HCT116 (cell line): Measurements from ENCODE around the gene LRRC32. TPM values are rescaled to one million over a fixed set of nuclear protein-coding genes. Genes with fewer than 3 reads are reported as not detected.

ENCODE experiments used
- ATAC-seq: fragments of 200-7000 bp; cut with Tn5 transposase; 2 replicates; pipeline ENCODE4 v1.9.1; 2020; ENCODE audit warnings: mild to moderate bottlenecking, moderate library complexity
- BruUV-seq: library from RNA; stranded (reverse); fragments of 400-500 nt; replicated peaks from 2 replicates; lab custom pipeline; 2021; lab: Mats Ljungman, UMichigan
- CTCF ChIA-PET: fragments of 300-600 bp; sonication (Branson Sonifier 250); formaldehyde crosslinking; loops from one replicate; lab custom pipeline; 2021; ENCODE audit warnings: antibody characterized with exemption; lab: Charles Lee
- POLR2A ChIA-PET: fragments of 300-600, 350-600 bp; sonication (Branson Sonifier 250); formaldehyde crosslinking; loops from one replicate; lab custom pipeline; 2021; ENCODE audit warnings: antibody characterized with exemption; lab: Charles Lee
- RAD21 ChIA-PET, 2 experiments: fragments of 300-600 bp; sonication (Branson Sonifier 250); formaldehyde crosslinking; loops; one replicate each; lab custom pipeline; 2023; ENCODE audit warnings: low total read pairs in 2 of 2; ENCODE audit not compliant: uncharacterized antibody in 2 of 2, unreplicated experiment in 2 of 2, low non-redundant PET in 1 of 2; lab: Charles Lee
- DNase-seq: peaks from one replicate; pipeline ENCODE4 v3.0.0-alpha.2; 2010; ENCODE audit warnings: low read depth, low spot score
- H2AFZ ChIP-seq: fragments of 200-600 bp; shearing (Covaris generic), sonication (generic); 2 replicates; pipeline ENCODE4 v1.6.1; 2017; ENCODE audit warnings: low read depth, mixed run types, mixed read lengths, antibody characterized with exemption, low read length; ENCODE audit not compliant: poor library complexity, severe bottlenecking
- H3K27ac ChIP-seq: 2 replicates; pipeline ENCODE4 v1.5.1; 2012; ENCODE audit warnings: low read depth, low read length
- H3K27me3 ChIP-seq: fragments of 200-600 bp; sonication (generic); 2 replicates; pipeline ENCODE4 v1.6.1; 2016; ENCODE audit warnings: mixed run types, low read length, mixed read lengths; ENCODE audit not compliant: insufficient read depth
- H3K36me3 ChIP-seq, 2 experiments: fragments of 200-500 bp in 1 of 2; fragments of 200-600 bp in 1 of 2; sonication (Bioruptor generic) in 1 of 2; sonication (generic) in 1 of 2; 2 replicates each; pipeline versions ENCODE4 v1.5.1 to v1.6.1; 2014 to 2016; ENCODE audit warnings: low read length in 2 of 2, inconsistent platforms in 1 of 2, mixed read lengths in 1 of 2, mixed run types in 1 of 2; ENCODE audit not compliant: insufficient read depth in 2 of 2, control insufficient read depth in 1 of 2
- H3K4me1 ChIP-seq, 2 experiments: fragments of 200-600 bp in 1 of 2; sonication (generic) in 1 of 2; 2 replicates each; pipeline versions ENCODE4 v1.5.1 to v1.6.1; 2012 to 2017; ENCODE audit warnings: low read length in 2 of 2, inconsistent platforms in 1 of 2, mild to moderate bottlenecking in 1 of 2, mixed read lengths in 1 of 2, mixed run types in 1 of 2, moderate library complexity in 1 of 2; ENCODE audit not compliant: insufficient read depth in 2 of 2, control insufficient read depth in 1 of 2
- H3K4me2 ChIP-seq: fragments of 200-600 bp; sonication (generic); 2 replicates; pipeline ENCODE4 v1.6.1; 2017; ENCODE audit warnings: mixed run types, low read length, mixed read lengths
- H3K4me3 ChIP-seq, 2 experiments: fragments of 200-600 bp in 1 of 2; sonication (generic) in 1 of 2; replicated peaks in 1 of 2; 2 replicates each; pipeline ENCODE4 v1.5.1; 2011 to 2016; ENCODE audit warnings: low read length in 2 of 2, control low read depth in 1 of 2, low read depth in 1 of 2, mild to moderate bottlenecking in 1 of 2, mixed read lengths in 1 of 2, mixed run types in 1 of 2
- H3K79me2 ChIP-seq: fragments of 200-600 bp; sonication (generic); 2 replicates; pipeline ENCODE4 v1.6.1; 2017; ENCODE audit warnings: mild to moderate bottlenecking, mixed run types, low read length, moderate library complexity, mixed read lengths; ENCODE audit not compliant: insufficient read depth
- H3K9ac ChIP-seq: fragments of 200-600 bp; sonication (generic); 2 replicates; pipeline ENCODE4 v1.6.1; 2016; ENCODE audit warnings: low read length, mixed read lengths
- H3K9me2 ChIP-seq: fragments of 200-600 bp; sonication (generic), shearing (Covaris generic); 2 replicates; pipeline ENCODE4 v1.6.1; 2017; ENCODE audit warnings: mixed run types, mild to moderate bottlenecking, moderate library complexity; ENCODE audit not compliant: insufficient read depth
- H3K9me3 ChIP-seq, 2 experiments: fragments of 200-500 bp in 1 of 2; fragments of 200-600 bp in 1 of 2; sonication (Bioruptor generic) in 1 of 2; sonication (generic) in 1 of 2; 2 replicates each; pipeline ENCODE4 v1.6.1; 2014 to 2017; ENCODE audit warnings: low read length in 2 of 2, mixed read lengths in 2 of 2, inconsistent platforms in 1 of 2, low read depth in 1 of 2, mild to moderate bottlenecking in 1 of 2, mixed run types in 1 of 2, moderate library complexity in 1 of 2; ENCODE audit not compliant: control insufficient read depth in 1 of 2, insufficient read depth in 1 of 2
- H4K20me1 ChIP-seq: fragments of 200-600 bp; sonication (generic), shearing (Covaris generic); 2 replicates; pipeline ENCODE4 v1.6.1; 2017; ENCODE audit warnings: mixed run types, mild to moderate bottlenecking, moderate library complexity; ENCODE audit not compliant: insufficient read depth
- CEBPB ChIP-seq: IDR thresholded peaks from 2 replicates; pipeline ENCODE4 v1.6.1; 2012; ENCODE audit warnings: low read depth
- CTCF ChIP-seq, 3 experiments: fragments of 200-600 bp in 1 of 3; sonication (generic) in 1 of 3; IDR thresholded peaks in 2 of 3; conservative IDR thresholded peaks in 1 of 3; 2 replicates each; pipeline ENCODE4 v1.5.1; 2012 to 2017; ENCODE audit warnings: low read depth in 2 of 3, low read length in 2 of 3, antibody characterized with exemption in 1 of 3, borderline replicate concordance in 1 of 3, control low read depth in 1 of 3, mild to moderate bottlenecking in 1 of 3, mixed read lengths in 1 of 3, mixed run types in 1 of 3, moderate library complexity in 1 of 3; ENCODE audit not compliant: insufficient read depth in 1 of 3
- EZH2 ChIP-seq: fragments of 200-600 bp; sonication (generic); IDR thresholded peaks from 2 replicates; pipeline ENCODE4 v1.6.1; 2017; ENCODE audit warnings: antibody characterized with exemption, mixed run types
- JUND ChIP-seq: IDR thresholded peaks from 2 replicates; pipeline ENCODE4 v1.6.1; 2012
- POLR2AphosphoS5 ChIP-seq: IDR thresholded peaks from 2 replicates; pipeline ENCODE4 v1.6.1; 2011; ENCODE audit warnings: mild to moderate bottlenecking, low read depth, low read length, moderate library complexity
- RAD21 ChIP-seq: IDR thresholded peaks from 2 replicates; pipeline ENCODE4 v1.6.1; 2012; ENCODE audit warnings: low read depth, mild to moderate bottlenecking
- SIN3A ChIP-seq: IDR thresholded peaks from 2 replicates; pipeline ENCODE4 v1.6.1; 2012; ENCODE audit warnings: low read depth
- SRF ChIP-seq: IDR thresholded peaks from 2 replicates; pipeline ENCODE4 v1.6.1; 2012; ENCODE audit warnings: low read depth
- TCF7L2 ChIP-seq: IDR thresholded peaks from 2 replicates; pipeline ENCODE4 v1.7.0; 2011; ENCODE audit warnings: borderline replicate concordance, inconsistent platforms; ENCODE audit not compliant: insufficient read depth, insufficient read length; ENCODE audit errors: extremely low read depth
- ZNF274 ChIP-seq: fragments of 200-500 bp; sonication (Bioruptor generic); IDR thresholded peaks from 2 replicates; pipeline ENCODE4 v1.6.1; 2014; ENCODE audit warnings: mild to moderate bottlenecking, low read depth, low read length, inconsistent platforms
- intact Hi-C: fragments of 100-400 bp; cut with micrococcal nuclease; formaldehyde crosslinking; loops from 2 replicates; pipeline ENCODE4 v1.10.0; 2022
- total RNA-seq: library from RNA; stranded (reverse); gene quantifications from one replicate; pipeline ENCODE4 v1.2.1, GENCODE V29; 2021; ENCODE audit not compliant: unreplicated experiment
- TF ChIP-seq, protein P1 (sequence below): IDR thresholded peaks from 2 replicates; pipeline ENCODE4 v1.6.1; 2012

LRRC32 gene
- total RNA-seq, 1 experiment from 2014 or later = 0.54 TPM

DNA sequence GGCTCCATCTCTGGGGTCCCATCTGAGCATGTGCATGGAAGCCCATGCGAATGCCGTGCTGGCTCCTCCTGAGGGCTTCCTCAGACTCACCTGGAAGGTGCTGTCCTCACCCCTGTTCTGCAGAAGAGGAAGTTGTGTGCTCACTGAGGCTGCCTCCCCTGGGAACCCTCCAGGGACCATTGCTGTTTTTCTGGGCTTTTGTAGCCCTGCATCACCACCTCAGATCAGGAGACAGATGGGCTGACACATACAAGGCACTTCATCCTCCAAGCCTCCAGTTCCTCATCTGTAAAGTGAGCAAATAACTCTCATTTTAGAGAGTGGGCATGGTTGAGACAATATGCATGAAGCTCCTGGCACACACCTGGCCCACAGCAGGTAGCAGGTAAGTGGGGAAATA is 12.1 kb upstream of the LRRC32 start:
- Histone ChIP-seq H3K27ac (no peak overlapping the region), H2AFZ (no peak overlapping the region), H3K9me3 (no peaks in the 10 kb centered on the region), H3K4me2 (no peak overlapping the region), H3K36me3 (no peaks in the 10 kb centered on the region), H3K27me3 (no peaks in the 10 kb centered on the region), H3K9me2 (no peaks in the 10 kb centered on the region), H3K4me3 (no peak overlapping the region), H3K79me2 (no peaks in the 10 kb centered on the region), H4K20me1 (no peaks in the 10 kb centered on the region), H3K4me1 (peaks cover 0 to 13% of the 10 kb centered on the region in 2 experiments; a peak in 1 of 4 replicates), H3K9ac (no peak overlapping the region)
- intact Hi-C loops = loop anchor here (5.0 to 10.0 kb wide), 2 partner anchors 85 to 358 kb away; no protein-coding TSS in a partner anchor
- ChIA-PET CTCF (interaction anchor here (1.3 to 1.4 kb wide), 2 partner anchors 12 to 475 kb away, joined by 3 to 7 read pairs; no protein-coding TSS in a partner anchor), RAD21 (no interaction called here), POLR2A (no interaction called here)
- no TSS peak for BruUV-seq
- DNase-seq (no peak), ATAC-seq (no peak)
- no peak for TF ChIP-seq TCF7L2

GRCh38 chr11:76682106-76682505 is 11.6 kb upstream of the LRRC32 start:
- H2AFZ ChIP-seq = no peak overlapping the region
- H4K20me1 ChIP-seq = no peaks in the 10 kb centered on the region
- no peak for TF ChIP-seq JUND
- TF ChIP-seq CEBPB = no peak
- TF ChIP-seq, protein P1, sequence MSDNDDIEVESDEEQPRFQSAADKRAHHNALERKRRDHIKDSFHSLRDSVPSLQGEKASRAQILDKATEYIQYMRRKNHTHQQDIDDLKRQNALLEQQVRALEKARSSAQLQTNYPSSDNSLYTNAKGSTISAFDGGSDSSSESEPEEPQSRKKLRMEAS = no peak
- TF ChIP-seq SRF = no peak
- TF ChIP-seq ZNF274 = no peak
- TF ChIP-seq SIN3A = no peak
- TF ChIP-seq POLR2AphosphoS5 = no peak
- TF ChIP-seq EZH2 = no peak
- no peak for TF ChIP-seq RAD21
- TF ChIP-seq CTCF (IDR thresholded peaks at IDR 0.05 in 2 of 3, conservative IDR thresholded peaks at IDR 0.05 in 1 of 3; ENCODE audit: borderline replicate concordance in 1 of 3, insufficient read depth in 1 of 3, low read depth in 2 of 3, low read length in 2 of 3) = no peak
- H3K9me3 ChIP-seq = no peaks in the 10 kb centered on the region
- no peak overlapping the region for H3K4me3 ChIP-seq
- H3K36me3 ChIP-seq = no peaks in the 10 kb centered on the region
- ATAC-seq = no peak
- H3K4me1 ChIP-seq = peaks cover 0 to 13% of the 10 kb centered on the region in 2 experiments; a peak in 1 of 4 replicates
- CTCF ChIA-PET = interaction anchor here (0.8 to 1.4 kb wide), 3 partner anchors 13 to 475 kb away, joined by 3 to 7 read pairs (median 4); no protein-coding TSS in a partner anchor
- no peaks in the 10 kb centered on the region for H3K79me2 ChIP-seq
- no peak overlapping the region for H3K27ac ChIP-seq
- H3K27me3 ChIP-seq = no peaks in the 10 kb centered on the region
- no peak overlapping the region for H3K9ac ChIP-seq
- H3K9me2 ChIP-seq = no peaks in the 10 kb centered on the region
- no peak for DNase-seq
- POLR2A ChIA-PET = no interaction called here
- intact Hi-C loops = loop anchor here (5.0 to 10.0 kb wide), 2 partner anchors 85 to 357 kb away; no protein-coding TSS in a partner anchor
- H3K4me2 ChIP-seq = no peak overlapping the region
- RAD21 ChIA-PET = no interaction called here
- no TSS peak for BruUV-seq
